GM18867 (cell line): ENCODE results near the gene TSPYL1.

Experiments used
- ATAC-seq: cut with Tn5 transposase; IDR thresholded peaks from one replicate; pipeline ENCODE4 v1.9.1; 2021; ENCODE audit warnings: mild to moderate bottlenecking, moderate library complexity; ENCODE audit not compliant: unreplicated experiment

The TSPYL1 gene

DNA sequence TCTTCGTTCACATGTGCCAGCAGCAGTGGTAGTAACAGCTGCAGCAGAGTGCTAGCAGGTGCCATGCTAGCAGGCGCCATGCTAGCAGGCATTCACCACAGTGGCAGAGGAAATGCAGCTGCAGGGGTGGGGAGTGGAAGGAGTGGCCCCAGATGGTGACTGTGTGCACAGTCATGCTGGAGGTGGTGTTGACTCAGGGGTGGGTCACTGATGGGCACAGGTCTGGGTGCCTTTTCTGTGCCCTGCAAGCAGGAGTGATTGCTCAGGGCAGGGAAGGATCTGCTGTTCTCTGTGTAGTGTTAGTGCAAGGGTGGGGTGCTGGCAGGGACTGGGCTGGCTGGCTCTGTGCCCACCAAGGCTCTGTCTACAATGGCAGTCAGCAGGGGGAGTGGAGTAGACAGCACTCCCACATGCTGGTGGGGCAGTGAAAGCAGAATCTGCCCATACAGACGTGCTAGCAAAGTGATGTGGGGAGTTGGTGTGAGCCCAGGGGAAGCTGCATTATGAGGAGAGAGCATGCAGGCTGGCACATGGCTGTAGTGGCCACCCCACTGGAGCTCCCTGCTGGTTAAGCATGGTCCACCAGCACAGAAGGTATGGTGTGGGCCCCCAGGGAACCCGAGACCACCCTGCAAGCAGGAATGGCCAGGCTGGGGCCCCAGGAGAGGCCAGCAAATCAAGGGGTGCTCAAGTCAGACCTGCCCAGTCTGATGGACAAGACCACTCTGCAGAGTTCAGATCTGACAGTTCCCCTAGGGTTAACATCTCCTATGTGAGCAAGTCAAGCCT, 14.5 kb downstream of the TSPYL1 start:
- ATAC-seq: no peak

DNA sequence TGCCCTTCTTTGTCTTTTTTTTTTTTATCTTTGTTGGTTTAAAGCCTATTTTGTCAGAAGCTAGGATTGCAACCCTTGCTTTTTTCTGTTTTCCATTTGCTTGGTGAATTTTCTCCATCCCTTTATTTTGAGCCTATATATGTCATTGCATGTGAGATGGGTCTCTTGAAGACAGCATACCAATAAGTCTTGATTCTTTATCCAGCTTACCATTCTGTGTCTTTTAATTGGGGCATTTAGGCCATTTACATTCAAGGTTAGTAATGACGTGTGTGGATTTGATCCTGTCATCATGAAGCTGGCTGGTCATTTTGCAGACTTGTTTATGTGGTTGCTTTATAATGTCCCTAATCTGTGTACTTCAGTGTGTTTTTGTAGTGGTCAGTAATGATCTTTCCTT, 16.4 kb downstream of the TSPYL1 start:
- no peak for ATAC-seq

DNA sequence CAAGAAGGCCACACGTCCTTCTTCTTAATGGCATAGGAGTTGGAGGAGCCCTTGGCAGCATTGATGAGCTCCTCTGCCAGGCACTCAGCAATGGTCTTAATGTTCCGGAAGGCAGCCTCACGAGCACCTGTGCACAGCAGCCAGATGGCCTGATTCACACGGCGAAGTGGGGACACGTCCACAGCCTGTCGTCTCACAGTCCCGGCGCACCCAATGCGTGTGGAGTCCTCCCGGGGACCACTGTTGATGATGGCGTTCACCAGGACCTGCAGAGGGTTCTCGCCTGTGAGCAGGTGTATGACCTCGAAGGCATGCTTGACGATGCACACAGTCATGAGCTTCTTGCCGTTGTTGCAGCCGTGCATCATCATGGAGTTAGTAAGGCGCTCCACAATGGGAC, 21.2 kb downstream of the TSPYL1 start:
- ATAC-seq: no peak

DNA sequence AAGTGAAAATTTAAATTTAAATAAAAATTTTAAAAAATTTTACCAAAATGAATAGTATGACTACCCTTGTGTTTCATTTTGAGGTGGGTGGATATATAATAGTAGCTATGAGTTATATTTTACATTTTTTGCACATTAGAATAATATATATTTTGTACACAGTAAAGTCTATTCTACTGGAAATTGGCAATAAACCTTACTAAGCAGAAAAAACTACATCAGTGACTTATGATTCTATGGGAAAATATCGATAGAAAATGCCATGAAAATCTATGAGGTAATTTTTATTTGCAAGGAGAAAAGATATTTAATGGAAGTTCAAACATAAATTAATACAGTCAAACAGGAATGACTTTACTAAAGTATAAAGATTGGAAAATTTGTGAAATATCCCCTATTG, 23.0 kb downstream of the TSPYL1 start:
- ATAC-seq: no peak

DNA sequence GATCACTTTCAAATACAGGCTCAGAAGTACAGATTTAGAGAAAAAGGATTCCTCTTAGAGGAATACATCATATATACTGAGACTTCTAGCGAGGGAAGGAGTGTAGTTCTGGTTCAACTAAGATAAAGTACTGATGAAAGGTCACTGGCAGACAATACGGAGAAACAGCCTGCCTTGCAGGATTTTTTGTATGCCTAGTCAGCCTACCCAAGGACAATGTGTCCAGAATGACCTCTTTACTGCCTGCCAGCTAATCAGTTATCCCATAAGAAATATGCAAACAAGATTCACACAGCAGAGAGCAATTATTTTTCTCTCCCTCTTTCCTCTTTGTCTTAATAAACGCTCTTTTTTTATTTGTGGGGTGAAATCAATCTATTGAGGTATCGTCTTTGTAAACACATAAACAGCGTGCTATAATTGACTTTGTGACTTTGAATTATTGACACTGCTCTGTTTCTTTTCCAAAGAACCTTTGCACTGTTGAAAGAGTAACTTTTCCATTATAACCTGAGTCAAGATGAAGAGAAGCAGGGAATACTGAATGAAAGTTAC, 24.4 kb downstream of the TSPYL1 start:
- no peak for ATAC-seq

DNA sequence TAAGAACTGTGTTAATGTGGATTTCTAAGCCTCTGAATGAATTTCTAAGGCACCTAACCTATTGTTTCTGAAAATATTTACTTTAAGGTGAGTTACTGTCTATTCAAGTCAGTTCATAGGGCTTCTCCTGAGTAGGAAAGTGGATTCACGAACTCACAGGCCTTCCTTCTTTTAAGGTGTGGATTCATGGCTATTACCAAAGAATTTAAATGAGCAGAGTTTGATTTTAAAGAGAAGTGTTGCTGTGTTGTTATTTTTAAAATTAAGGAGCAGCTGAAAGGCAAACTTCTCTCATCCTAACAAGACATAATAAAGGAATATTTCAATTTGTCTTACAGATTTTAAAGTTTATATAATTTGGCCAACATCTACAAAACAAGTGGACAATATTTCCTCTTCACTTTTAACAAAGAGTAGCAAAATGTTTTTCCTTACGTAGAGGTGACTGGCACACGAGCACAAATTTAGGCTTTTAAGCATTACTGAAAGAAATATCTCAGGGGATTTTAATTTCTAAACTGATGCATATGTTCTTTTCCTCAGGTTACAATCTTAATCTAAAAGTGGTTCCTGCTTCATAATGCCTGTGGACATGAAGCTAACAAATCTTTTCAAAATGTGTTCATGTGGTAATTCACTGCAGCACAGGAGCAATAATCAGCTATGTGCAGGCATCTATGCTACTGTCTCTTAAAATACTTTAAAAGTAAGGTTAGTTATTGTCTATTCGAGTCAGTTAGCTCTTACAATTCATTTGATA, 25.3 kb downstream of the TSPYL1 start:
- peak; percentile 31 for ATAC-seq

DNA sequence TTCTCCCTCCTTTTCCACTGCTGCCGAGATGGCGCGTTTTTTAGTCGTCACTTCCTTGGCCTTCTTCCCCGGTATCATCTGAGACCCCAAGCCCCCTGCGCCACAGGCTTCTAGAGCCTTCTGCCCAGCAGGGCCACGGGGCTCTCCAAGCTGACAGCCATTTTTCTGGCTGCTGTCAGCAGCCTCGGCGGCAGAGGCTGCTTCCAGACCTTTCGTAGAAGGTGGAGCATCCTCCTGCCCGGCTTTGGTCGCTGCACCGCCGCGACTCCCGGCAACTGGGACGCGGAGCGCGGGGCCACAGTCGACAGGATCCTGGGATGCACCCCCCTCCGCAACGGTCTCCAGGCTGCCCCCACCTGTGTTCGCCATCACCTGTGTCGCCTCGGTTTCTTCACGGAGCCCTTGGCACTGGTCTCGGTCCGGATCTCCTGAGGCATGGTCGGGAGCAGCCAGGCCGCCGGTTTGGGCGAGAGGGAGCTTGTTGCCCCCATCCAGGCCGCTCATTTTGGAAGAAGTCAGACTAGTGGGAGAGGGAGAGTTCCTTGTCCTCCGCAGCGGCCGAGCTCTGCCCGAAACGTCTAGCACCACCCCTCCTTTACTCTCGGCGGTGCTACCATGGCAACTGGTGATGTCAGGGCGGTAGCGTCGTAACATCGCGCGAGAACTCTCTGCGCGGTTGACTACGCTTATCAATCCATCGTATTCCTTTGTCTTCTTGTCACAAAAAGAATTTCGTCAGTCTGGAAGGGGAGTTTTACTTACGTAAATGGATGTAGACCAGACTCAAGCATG, 26.0 kb downstream of the TSPYL1 start, which contains the start of gene TSPYL4:
TSS of gene TSPYL4 (minus strand) at position 571 of the 792 bp plus-strand sequence. CDS start at position 504, 67 bp downstream.
- peak; percentile 99 for ATAC-seq

DNA sequence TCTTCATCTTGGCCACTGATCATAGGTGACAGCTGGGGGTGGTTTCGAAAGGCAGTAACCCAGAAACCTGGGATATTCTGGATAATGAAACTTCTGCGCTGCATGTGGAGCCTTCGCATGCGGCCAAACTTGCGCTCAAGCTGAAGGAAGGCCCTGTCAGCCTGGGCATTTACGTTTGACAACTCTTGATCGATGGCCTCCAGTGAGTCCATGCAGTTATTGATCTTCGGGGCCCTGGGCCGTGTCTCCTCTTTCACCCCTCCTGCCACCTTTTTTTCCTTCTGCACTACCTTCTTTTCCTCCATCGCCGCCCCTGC, 26.6 kb downstream of the TSPYL1 start:
- ATAC-seq: no peak

DNA sequence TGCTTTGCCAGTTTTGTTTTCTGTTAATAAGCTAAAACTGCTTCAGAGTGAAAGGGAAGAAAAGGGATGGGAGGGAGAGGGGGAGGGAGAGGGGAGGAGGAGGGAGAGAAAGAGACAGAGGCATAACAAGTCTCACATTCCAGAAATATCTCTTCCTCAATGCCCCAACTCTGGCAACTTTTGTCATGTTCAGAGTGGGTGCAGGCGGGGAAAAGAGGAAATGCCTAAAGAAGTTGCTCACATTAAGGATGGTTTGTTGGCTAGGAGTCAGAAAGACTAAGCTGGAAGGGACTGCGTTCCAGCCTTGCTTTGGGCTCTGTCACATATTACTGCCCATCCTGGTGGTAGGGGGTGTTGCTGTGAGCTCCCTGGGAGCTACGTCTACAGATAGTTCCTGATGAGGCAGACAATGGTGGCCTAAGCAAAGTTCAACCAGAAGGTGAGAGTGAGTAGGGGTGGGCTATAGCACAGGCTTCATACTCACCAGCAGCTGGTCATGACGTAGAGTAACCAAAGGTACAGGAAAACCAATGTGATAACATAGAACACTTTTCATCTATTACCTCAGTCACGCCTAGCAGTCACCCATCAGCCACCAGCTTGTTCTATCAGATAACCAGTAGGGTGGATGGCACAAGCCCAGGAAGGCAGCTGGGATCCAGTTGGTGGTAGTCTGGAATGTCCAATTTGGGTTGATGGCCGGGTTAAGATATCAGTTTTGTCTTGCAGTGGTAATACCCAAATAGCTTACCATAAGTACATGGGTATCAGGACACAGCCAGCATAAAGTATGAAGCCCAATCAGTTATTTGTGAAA, 28.0 kb downstream of the TSPYL1 start:
- no peak for ATAC-seq

DNA sequence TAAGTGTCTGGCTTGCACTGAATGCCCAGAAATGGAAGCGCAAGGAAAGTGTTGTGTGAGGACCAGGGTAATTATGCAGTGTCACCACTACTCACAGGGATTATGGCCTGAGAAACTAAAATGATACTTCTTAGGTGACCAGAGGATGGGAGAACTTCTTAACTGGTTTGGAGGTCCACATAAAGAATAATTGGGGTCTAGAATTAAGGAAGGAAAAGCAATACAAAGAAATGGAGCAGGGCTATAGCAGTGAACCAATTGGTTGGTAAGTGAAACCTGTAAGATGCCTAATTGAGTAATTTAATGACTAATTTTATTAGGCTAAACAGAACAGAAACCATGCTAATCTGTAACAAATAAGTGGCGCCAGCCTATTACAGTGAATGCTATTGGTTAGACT, 31.2 kb downstream of the TSPYL1 start:
- ATAC-seq: no peak

DNA sequence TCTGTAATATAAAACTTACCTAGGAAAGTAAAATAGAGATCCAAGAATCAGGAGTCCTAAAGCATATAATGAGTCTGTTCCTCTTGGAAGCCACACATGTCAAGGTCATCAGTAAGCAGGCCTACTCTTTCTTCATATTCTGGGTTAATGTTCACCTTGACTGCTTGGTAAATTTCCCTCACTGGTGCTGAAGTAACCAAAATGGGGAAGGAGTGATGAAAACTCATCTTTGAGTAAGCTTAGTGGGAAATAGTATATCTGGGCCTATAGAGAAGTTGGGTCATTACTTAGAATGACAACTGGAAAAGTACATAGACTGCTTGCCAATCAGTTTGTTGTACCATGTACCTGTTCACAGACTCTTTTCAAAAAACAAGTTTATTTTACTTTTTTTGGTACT, 32.4 kb downstream of the TSPYL1 start:
- no peak for ATAC-seq

DNA sequence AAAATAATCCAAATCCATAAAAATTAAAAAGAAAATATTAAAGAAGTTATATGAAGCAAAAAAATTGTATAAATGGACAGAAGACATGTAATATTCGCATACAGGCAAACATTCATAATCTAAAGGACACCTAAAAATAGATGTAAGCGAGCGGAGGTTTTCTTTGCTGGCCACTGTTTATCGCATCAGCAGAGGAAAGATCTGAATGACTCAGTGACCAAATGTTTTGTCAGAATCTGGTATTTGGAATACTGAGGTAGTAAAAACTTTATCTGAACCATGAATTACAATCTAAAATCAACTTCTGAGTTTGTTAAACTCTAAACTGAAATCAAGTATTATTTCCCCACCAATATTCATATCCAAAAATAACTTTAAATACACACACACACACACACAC, 33.6 kb downstream of the TSPYL1 start:
- ATAC-seq: no peak

DNA sequence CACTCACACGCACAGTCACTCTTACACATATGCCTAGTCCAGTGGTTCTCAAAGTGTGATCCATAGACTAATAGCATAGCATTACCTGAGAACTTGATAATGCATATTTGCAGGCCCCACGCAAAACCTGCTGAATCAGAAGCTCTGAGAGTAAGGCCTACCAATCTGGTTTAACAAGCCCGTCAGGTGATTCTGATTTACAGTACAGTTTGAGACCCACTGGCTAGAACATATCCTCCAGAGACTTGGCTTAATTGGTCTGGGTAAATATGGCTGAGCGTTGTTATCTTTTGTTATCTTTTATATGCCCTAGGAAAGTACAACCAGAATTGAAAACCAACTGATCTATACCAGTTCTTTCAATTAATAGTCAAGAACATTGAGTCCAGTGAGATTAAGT, 35.4 kb downstream of the TSPYL1 start:
- no peak for ATAC-seq

DNA sequence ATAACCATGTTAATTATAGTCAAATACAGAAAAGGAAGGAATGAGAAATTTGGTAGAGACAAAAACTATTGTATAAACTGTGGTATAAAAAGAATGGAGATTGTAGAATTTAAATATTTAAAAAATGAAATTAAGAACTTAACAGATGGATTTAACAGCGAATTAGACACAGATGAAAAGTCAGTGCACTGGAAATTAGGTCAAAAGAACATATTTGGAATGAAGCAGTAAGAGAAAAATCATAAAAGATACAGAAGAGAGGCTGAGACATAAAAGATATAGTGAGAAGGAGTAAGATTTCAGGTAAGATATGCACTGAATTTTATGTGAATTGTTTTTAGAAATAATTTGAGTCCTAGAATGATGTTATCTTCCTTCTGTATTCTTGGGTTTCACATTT, 39.9 kb downstream of the TSPYL1 start:
- no peak for ATAC-seq

DNA sequence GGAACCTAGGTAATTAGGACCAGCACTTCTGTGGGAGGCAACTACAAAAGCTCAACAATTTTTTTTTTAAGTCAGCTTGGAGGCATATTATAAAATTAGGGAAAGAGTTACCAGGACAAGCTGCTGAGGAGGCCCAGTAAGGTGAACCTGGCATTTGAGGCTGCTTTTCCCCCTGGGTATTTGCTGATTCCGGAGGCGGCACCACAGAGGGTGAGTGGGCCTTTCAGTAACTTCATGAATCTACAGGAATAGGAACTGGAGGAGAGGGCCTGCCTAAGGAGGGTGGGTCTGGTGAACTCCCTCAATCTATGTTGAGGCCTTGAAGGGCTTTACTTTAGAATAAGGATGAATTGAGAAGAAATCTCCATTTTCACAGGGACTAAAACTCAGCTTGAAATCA, 40.5 kb downstream of the TSPYL1 start:
- ATAC-seq: no peak

DNA sequence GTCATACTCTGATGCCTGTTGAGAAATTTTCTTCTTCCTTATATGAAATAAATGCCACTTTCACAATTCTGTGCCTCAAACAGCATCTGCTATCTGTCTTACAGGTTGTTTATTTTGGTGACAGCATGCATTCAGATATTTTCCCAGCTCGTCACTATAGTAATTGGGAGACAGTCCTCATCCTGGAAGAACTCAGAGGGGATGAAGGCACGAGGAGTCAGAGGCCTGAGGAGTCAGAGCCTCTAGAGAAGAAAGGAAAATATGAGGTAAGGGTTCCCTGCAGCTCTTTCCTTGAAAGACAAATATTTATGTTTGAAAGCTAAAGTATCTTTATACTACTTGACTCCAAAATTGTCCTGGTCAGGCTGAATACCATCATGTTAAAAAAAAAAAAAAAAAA, 41.6 kb downstream of the TSPYL1 start:
- ATAC-seq: no peak

DNA sequence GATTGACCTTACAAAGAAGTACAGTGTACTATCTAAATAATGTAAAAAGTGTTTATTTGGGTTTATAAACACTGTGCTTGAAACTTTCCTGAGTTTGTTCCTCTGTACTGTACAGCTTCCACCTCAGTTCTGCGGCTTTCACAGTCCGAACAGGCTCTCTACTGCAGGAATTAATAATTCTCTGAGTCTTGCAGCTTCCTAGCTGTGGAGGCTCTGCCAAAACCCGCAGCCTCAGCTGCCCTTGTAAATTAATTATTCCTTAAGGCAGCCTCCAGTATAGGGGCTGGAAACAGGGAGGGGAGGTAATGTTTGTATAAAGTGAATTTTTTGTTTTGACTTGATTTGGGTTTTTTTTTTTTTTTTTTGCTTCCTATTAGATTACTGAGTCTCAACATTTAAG, 45.0 kb downstream of the TSPYL1 start:
- ATAC-seq: no peak

DNA sequence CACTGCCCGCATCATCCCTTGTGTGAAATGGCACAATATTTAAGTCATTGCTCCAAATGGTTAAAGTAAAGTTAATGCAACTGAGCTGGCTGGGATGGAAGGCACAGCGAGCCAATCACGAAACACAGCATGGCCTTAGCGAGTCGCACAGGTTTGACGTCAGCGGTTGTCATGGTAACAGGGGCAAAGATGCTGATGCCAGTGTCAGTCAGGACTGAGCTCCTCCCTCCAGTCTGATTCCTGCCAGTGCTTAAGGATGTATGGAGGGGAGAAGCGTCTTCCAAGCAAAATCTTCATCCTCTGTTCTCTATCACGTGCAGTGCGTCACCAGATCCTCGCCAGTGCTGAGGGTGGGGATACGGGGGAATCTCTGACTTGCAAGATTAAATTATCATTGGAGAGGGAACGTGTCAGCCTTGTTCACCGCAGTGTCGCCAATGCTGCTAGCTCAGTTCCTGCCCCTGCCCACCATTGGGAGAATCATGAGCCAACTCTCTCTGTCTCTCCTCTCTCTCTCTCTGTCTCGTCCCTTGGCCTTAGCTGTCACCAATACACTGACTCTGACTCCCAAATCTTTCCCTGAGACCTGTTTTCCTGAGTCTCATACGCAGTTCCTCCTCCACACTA, 50.3 kb downstream of the TSPYL1 start:
- ATAC-seq: no peak
